Measurements from ENCODE around the gene FAP.

The FAP gene

GRCh38 chr2:162243294-162243693 lies at the start of gene FAP:
Gene FAP, minus strand, starts transcription at chr2:162243445. Its CDS starts 118 bp downstream, at chr2:162243327.
- no peak for TF ChIP-seq ZNF274 (IDR thresholded peaks at IDR 0.05; ENCODE audit: low read depth, low read length)
- H3K4me3 ChIP-seq (ENCODE audit: low read length) = no peak within 1 kb of the TSS

- no peak overlapping the region for H3K4me3 ChIP-seq (ENCODE audit: low read length)
- no peak for TF ChIP-seq ZNF274 (IDR thresholded peaks at IDR 0.05; ENCODE audit: low read depth, low read length)
These were observed 48.5 kb upstream of the FAP start for GRCh38 chr2:162291748-162292147.

GRCh38 chr2:162282765-162283425 lies 39.6 kb upstream of the FAP start:
- no peak overlapping the region for H3K4me3 ChIP-seq (ENCODE audit: low read length)
- no peak for TF ChIP-seq ZNF274 (IDR thresholded peaks at IDR 0.05; ENCODE audit: low read depth, low read length)

- no peak overlapping the region for H3K4me3 ChIP-seq (ENCODE audit: low read length)
- no peak for TF ChIP-seq ZNF274 (IDR thresholded peaks at IDR 0.05; ENCODE audit: low read depth, low read length)
These were observed 37.4 kb upstream of the FAP start for GRCh38 chr2:162280654-162281053.

- TF ChIP-seq ZNF274 (IDR thresholded peaks at IDR 0.05; ENCODE audit: low read depth, low read length) = no peak
These were observed 34.1 kb upstream of the FAP start for GRCh38 chr2:162277381-162277780.

GRCh38 chr2:162267996-162268395 lies 24.8 kb upstream of the FAP start:
- TF ChIP-seq ZNF274 (IDR thresholded peaks at IDR 0.05; ENCODE audit: low read depth, low read length) = no peak
- H3K4me3 ChIP-seq (ENCODE audit: low read length) = no peak overlapping the region

More at GRCh38 chr2:162277381-162277780, 34.1 kb upstream of the FAP start:
- H3K4me3 ChIP-seq (ENCODE audit: low read length) = no peak overlapping the region

- no peak for TF ChIP-seq ZNF274 (IDR thresholded peaks at IDR 0.05; ENCODE audit: low read depth, low read length)
- H3K4me3 ChIP-seq (ENCODE audit: low read length) = no peak overlapping the region
These were observed 24.3 kb upstream of the FAP start for GRCh38 chr2:162267496-162267895.

GRCh38 chr2:162266460-162266760 lies 23.2 kb upstream of the FAP start:
- H3K4me3 ChIP-seq (ENCODE audit: low read length) = no peak overlapping the region
- TF ChIP-seq ZNF274 (IDR thresholded peaks at IDR 0.05; ENCODE audit: low read depth, low read length) = no peak

GRCh38 chr2:162265666-162266459 lies 22.6 kb upstream of the FAP start:
- H3K4me3 ChIP-seq (ENCODE audit: low read length) = no peak overlapping the region
- no peak for TF ChIP-seq ZNF274 (IDR thresholded peaks at IDR 0.05; ENCODE audit: low read depth, low read length)

- no peak for TF ChIP-seq ZNF274 (IDR thresholded peaks at IDR 0.05; ENCODE audit: low read depth, low read length)
- H3K4me3 ChIP-seq (ENCODE audit: low read length) = no peak overlapping the region
These were observed 18.0 kb upstream of the FAP start for GRCh38 chr2:162261032-162261945.

- no peak overlapping the region for H3K4me3 ChIP-seq (ENCODE audit: low read length)
- TF ChIP-seq ZNF274 (IDR thresholded peaks at IDR 0.05; ENCODE audit: low read depth, low read length) = no peak
These were observed 15.4 kb upstream of the FAP start for GRCh38 chr2:162258686-162259085.

GRCh38 chr2:162258169-162258568 lies 14.9 kb upstream of the FAP start:
- TF ChIP-seq ZNF274 (IDR thresholded peaks at IDR 0.05; ENCODE audit: low read depth, low read length) = no peak
- no peak overlapping the region for H3K4me3 ChIP-seq (ENCODE audit: low read length)

- TF ChIP-seq ZNF274 (IDR thresholded peaks at IDR 0.05; ENCODE audit: low read depth, low read length) = no peak
- H3K4me3 ChIP-seq (ENCODE audit: low read length) = no peak overlapping the region
These were observed 14.2 kb upstream of the FAP start for GRCh38 chr2:162257425-162257824.

- TF ChIP-seq ZNF274 (IDR thresholded peaks at IDR 0.05; ENCODE audit: low read depth, low read length) = no peak
- no peak overlapping the region for H3K4me3 ChIP-seq (ENCODE audit: low read length)
These were observed 13.3 kb upstream of the FAP start for GRCh38 chr2:162256591-162256991.

Data from GM08714 (cell line).